H9 (cell line): ENCODE data around the gene RALGAPA2. TPM values are rescaled to one million over a fixed set of nuclear protein-coding genes. Genes with fewer than 3 reads are reported as not detected.

Source experiments
- DNase-seq: peaks from one replicate; pipeline ENCODE4 v3.0.0-alpha.2; 2017
- H2AFZ ChIP-seq: one replicate; pipeline ENCODE4 v1.6.1; 2013; ENCODE audit warnings: mild to moderate bottlenecking, low read length, control low read depth, moderate library complexity
- H2AK5ac ChIP-seq: 2 replicates; pipeline ENCODE4 v1.6.1; 2013; ENCODE audit warnings: low read length, control low read depth, mixed read lengths; ENCODE audit not compliant: insufficient read length
- H2BK120ac ChIP-seq: one replicate; pipeline ENCODE4 v1.6.1; 2013; ENCODE audit warnings: low read depth, mild to moderate bottlenecking, low read length, control low read depth, inconsistent platforms; ENCODE audit not compliant: poor library complexity, severe bottlenecking
- H2BK12ac ChIP-seq: 2 replicates; pipeline ENCODE4 v1.6.1; 2013; ENCODE audit warnings: low read length, control low read depth, mixed read lengths, low read depth; ENCODE audit not compliant: insufficient read length
- H2BK15ac ChIP-seq: 2 replicates; pipeline ENCODE4 v1.6.1; 2013; ENCODE audit warnings: low read depth, low read length, control low read depth
- H2BK20ac ChIP-seq: one replicate; pipeline ENCODE4 v1.6.1; 2013; ENCODE audit warnings: low read depth, mild to moderate bottlenecking, low read length, control low read depth, inconsistent platforms; ENCODE audit not compliant: poor library complexity, severe bottlenecking
- H2BK5ac ChIP-seq: 2 replicates; pipeline ENCODE4 v1.6.1; 2013; ENCODE audit warnings: low read length, control low read depth, mixed read lengths; ENCODE audit not compliant: insufficient read length
- H3K14ac ChIP-seq: 2 replicates; pipeline ENCODE4 v1.6.1; 2013; ENCODE audit warnings: low read length, control low read depth; ENCODE audit not compliant: insufficient read depth
- H3K18ac ChIP-seq: 2 replicates; pipeline ENCODE4 v1.6.1; 2013; ENCODE audit warnings: low read depth, mild to moderate bottlenecking, mixed read lengths, low read length, control low read depth; ENCODE audit not compliant: insufficient read length
- H3K23ac ChIP-seq: 2 replicates; pipeline ENCODE4 v1.6.1; 2013; ENCODE audit warnings: low read length, control low read depth, mixed read lengths, low read depth; ENCODE audit not compliant: insufficient read length
- H3K23me2 ChIP-seq: 2 replicates; pipeline ENCODE4 v1.6.1; 2013; ENCODE audit warnings: low read depth, mild to moderate bottlenecking, mixed read lengths, low read length, control low read depth; ENCODE audit not compliant: insufficient read length, poor library complexity, severe bottlenecking
- H3K27ac ChIP-seq: 2 replicates; pipeline ENCODE4 v1.5.1; 2013; ENCODE audit warnings: low read length, control low read depth, mixed read lengths, low read depth; ENCODE audit not compliant: insufficient read length
- H3K27me3 ChIP-seq: 2 replicates; pipeline ENCODE4 v1.6.1; 2013; ENCODE audit warnings: low read length, control low read depth, inconsistent platforms; ENCODE audit not compliant: insufficient read depth
- H3K4ac ChIP-seq: 2 replicates; pipeline ENCODE4 v1.6.1; 2013; ENCODE audit warnings: low read depth, mild to moderate bottlenecking, control low read depth, inconsistent platforms, low read length, moderate library complexity
- H3K4me1 ChIP-seq: 2 replicates; pipeline ENCODE4 v1.6.1; 2013; ENCODE audit warnings: low read length, control low read depth, inconsistent platforms; ENCODE audit not compliant: insufficient read depth
- H3K4me2 ChIP-seq: 2 replicates; pipeline ENCODE4 v1.6.1; 2013; ENCODE audit warnings: low read length, control low read depth, mixed read lengths; ENCODE audit not compliant: insufficient read length, insufficient read depth
- H3K56ac ChIP-seq: 2 replicates; pipeline ENCODE4 v1.6.1; 2013; ENCODE audit warnings: low read depth, mild to moderate bottlenecking, mixed read lengths, low read length, control low read depth; ENCODE audit not compliant: insufficient read length
- H3K79me1 ChIP-seq: 2 replicates; pipeline ENCODE4 v1.6.1; 2013; ENCODE audit warnings: low read depth, mild to moderate bottlenecking, moderate library complexity, low read length, control low read depth, inconsistent platforms; ENCODE audit not compliant: insufficient read depth, poor library complexity, severe bottlenecking
- H3K79me2 ChIP-seq: 2 replicates; pipeline ENCODE4 v1.6.1; 2013; ENCODE audit warnings: low read length, control low read depth, inconsistent platforms; ENCODE audit not compliant: insufficient read depth
- H3K9ac ChIP-seq: 2 replicates; pipeline ENCODE4 v1.6.1; 2013; ENCODE audit warnings: low read length, control low read depth, mixed read lengths; ENCODE audit not compliant: insufficient read length; ENCODE audit errors: extremely low read depth
- H3K9me3 ChIP-seq: one replicate; pipeline ENCODE4 v1.6.1; 2013; ENCODE audit warnings: low read depth, low read length, inconsistent platforms; ENCODE audit not compliant: control insufficient read depth
- H3T11ph ChIP-seq: one replicate; pipeline ENCODE4 v1.6.1; 2013; ENCODE audit warnings: mild to moderate bottlenecking, low read length, control low read depth, inconsistent platforms
- H4K20me1 ChIP-seq: one replicate; pipeline ENCODE4 v1.6.1; 2013; ENCODE audit not compliant: control insufficient read depth, insufficient read length, insufficient read depth
- H4K5ac ChIP-seq: 2 replicates; pipeline ENCODE4 v1.6.1; 2013; ENCODE audit warnings: low read depth, mild to moderate bottlenecking, mixed read lengths, low read length, control low read depth; ENCODE audit not compliant: insufficient read length
- H4K8ac ChIP-seq: replicated peaks from 2 replicates; pipeline ENCODE4 v1.6.1; 2013; ENCODE audit warnings: low read length, control low read depth, mixed read lengths, low read depth; ENCODE audit not compliant: insufficient read length
- H4K91ac ChIP-seq: 2 replicates; pipeline ENCODE4 v1.6.1; 2013; ENCODE audit warnings: low read depth, mild to moderate bottlenecking, moderate library complexity, mixed read lengths, low read length, control low read depth; ENCODE audit not compliant: insufficient read length
- H3K27ac Mint-ChIP-seq, 3 experiments: 2 replicates in 2 of 3; 3 replicates in 1 of 3; pipeline ENCODE4 v1.8.0; 2020 to 2021; ENCODE audit warnings: mixed read lengths in 3 of 3, mild to moderate bottlenecking in 1 of 3, moderate library complexity in 1 of 3
- H3K27me3 Mint-ChIP-seq: 2 replicates; pipeline ENCODE4 v1.8.0; 2021; ENCODE audit warnings: low read depth, mild to moderate bottlenecking, moderate library complexity, mixed read lengths
- H3K36me3 Mint-ChIP-seq, 3 experiments: 2 replicates in 2 of 3; 3 replicates in 1 of 3; pipeline ENCODE4 v1.8.0; 2020 to 2021; ENCODE audit warnings: low read depth in 3 of 3, mixed read lengths in 3 of 3; ENCODE audit not compliant: insufficient read depth in 1 of 3
- H3K4me1 Mint-ChIP-seq, 2 experiments: 2 replicates each; pipeline ENCODE4 v1.8.0; 2020; ENCODE audit warnings: mixed read lengths in 2 of 2
- H3K4me3 Mint-ChIP-seq, 2 experiments: 2 replicates in 1 of 2; 3 replicates in 1 of 2; pipeline ENCODE4 v1.8.0; 2020 to 2021; ENCODE audit warnings: mild to moderate bottlenecking in 2 of 2, mixed read lengths in 2 of 2, moderate library complexity in 1 of 2
- H3K9me3 Mint-ChIP-seq, 2 experiments: 2 replicates in 1 of 2; 3 replicates in 1 of 2; pipeline ENCODE4 v1.8.0; 2020; ENCODE audit warnings: mild to moderate bottlenecking in 2 of 2, mixed read lengths in 2 of 2, moderate library complexity in 1 of 2
- WGBS: extraction: QIAGEN DNeasy Blood & Tissue Kit; methylation state at CpG from one replicate; pipeline ENCODE4 v1.1.7; 2013; ENCODE audit warnings: missing lambda C conversion rate, low lambda C conversion rate, mixed read lengths; ENCODE audit not compliant: insufficient read length; ENCODE audit errors: extremely low coverage; 5-methylcytosine and 5-hydroxymethylcytosine counted together
- total RNA-seq: library from RNA; stranded (reverse); gene quantifications from 2 replicates; pipeline ENCODE4 v1.2.1, GENCODE V29; 2021
- TF ChIP-seq, protein P1 (sequence below): fragments of 200-600 bp; sonication (generic); conservative IDR thresholded peaks from 3 replicates; pipeline ENCODE4 v1.8.0; 2021; ENCODE audit warnings: antibody characterized with exemption, mild to moderate bottlenecking

Gene RALGAPA2
- total RNA-seq, 1 experiment from 2014 or later = 16.6 TPM

DNA sequence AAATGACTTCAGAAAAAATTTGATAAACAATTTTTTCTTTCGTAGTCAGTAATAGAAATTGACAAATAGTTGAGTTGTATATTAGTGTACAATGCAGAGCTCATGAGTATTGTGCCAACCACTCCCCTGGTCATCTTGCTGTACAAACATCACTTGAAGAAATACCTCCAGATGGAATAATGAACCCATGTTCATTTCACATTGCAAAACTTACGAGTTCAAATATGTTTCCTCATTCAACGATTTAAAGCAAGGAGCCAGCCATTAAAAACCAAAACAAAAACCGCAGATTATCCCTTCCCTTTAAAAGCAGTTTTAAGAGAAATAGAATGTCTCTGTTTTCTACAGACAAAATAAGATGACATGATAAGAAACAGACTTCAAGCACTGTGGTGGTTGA is 62.5 kb downstream of the RALGAPA2 start:
- TF ChIP-seq, protein P1, sequence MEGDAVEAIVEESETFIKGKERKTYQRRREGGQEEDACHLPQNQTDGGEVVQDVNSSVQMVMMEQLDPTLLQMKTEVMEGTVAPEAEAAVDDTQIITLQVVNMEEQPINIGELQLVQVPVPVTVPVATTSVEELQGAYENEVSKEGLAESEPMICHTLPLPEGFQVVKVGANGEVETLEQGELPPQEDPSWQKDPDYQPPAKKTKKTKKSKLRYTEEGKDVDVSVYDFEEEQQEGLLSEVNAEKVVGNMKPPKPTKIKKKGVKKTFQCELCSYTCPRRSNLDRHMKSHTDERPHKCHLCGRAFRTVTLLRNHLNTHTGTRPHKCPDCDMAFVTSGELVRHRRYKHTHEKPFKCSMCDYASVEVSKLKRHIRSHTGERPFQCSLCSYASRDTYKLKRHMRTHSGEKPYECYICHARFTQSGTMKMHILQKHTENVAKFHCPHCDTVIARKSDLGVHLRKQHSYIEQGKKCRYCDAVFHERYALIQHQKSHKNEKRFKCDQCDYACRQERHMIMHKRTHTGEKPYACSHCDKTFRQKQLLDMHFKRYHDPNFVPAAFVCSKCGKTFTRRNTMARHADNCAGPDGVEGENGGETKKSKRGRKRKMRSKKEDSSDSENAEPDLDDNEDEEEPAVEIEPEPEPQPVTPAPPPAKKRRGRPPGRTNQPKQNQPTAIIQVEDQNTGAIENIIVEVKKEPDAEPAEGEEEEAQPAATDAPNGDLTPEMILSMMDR = no peak
- no peak overlapping the region for H3K23ac ChIP-seq
- H3K4me2 ChIP-seq = no peak overlapping the region
- H4K5ac ChIP-seq = no peak overlapping the region
- no peak overlapping the region for H3K14ac ChIP-seq
- H3K27me3 ChIP-seq = no peaks in the 10 kb centered on the region
- no peaks in the 10 kb centered on the region for H4K20me1 ChIP-seq
- Mint-ChIP-seq H3K27me3 (no peaks in the 10 kb centered on the region), H3K4me3 (no peak overlapping the region), H3K4me1 (peaks cover 8 to 12% of the 10 kb centered on the region in 2 experiments), H3K27ac (peak overlapping the region in 1 of 3 experiments; percentile 19; a peak in 1 of 7 replicates), H3K36me3 (0 out of 7 replicates have a peak, but pooled peaks cover 0 to 1% (median 0%) of the 10 kb centered on the region in 3 experiments), H3K9me3 (no peaks in the 10 kb centered on the region)
- no peak overlapping the region for H3K56ac ChIP-seq
- H3K79me2 ChIP-seq = no peaks in the 10 kb centered on the region
- no peak overlapping the region for H3K9ac ChIP-seq
- H3K18ac ChIP-seq = no peak overlapping the region
- H3K27ac ChIP-seq = no peak overlapping the region
- no peak overlapping the region for H3K4ac ChIP-seq
- H3K79me1 ChIP-seq = no peaks in the 10 kb centered on the region
- H4K8ac ChIP-seq = no peak overlapping the region
- no peaks in the 10 kb centered on the region for H3K9me3 ChIP-seq
- no peak overlapping the region for H2BK15ac ChIP-seq
- no peak overlapping the region for H4K91ac ChIP-seq
- no peak overlapping the region for H3T11ph ChIP-seq
- H2AFZ ChIP-seq = no peak overlapping the region
- no peak for DNase-seq
- H3K23me2 ChIP-seq = no peaks in the 10 kb centered on the region
- H2BK20ac ChIP-seq = no peak overlapping the region
- H2BK5ac ChIP-seq = no peak overlapping the region
- no peak overlapping the region for H2BK120ac ChIP-seq
- H2AK5ac ChIP-seq = no peak overlapping the region
- H3K4me1 ChIP-seq = no peaks in the 10 kb centered on the region; the same call in 1 of the 2 replicates
- no peak overlapping the region for H2BK12ac ChIP-seq
- no CpG with 5 or more reads among the region's 4 CpGs for WGBS
